Stimulated activated CD8-positive, alpha-beta memory T cell treated with anti-CD3 and anti-CD28 coated beads, Interleukin-7, amount 100 ng/mL, for 48 hours (primary cell): Measurements from ENCODE around the gene CIRBP.
A peak's percentile ranks its signal among the peaks of the same experiment; 100 is the strongest.

Experiments used
- DNase-seq, 2 donors: peaks; one replicate each; pipeline ENCODE4 v3.0.0-alpha.2; 2020; ENCODE audit warnings: low read depth in 1 of 2; ENCODE audit errors: extremely low read depth in 1 of 2

CIRBP gene

GRCh38 chr19:1278074-1278473 is 8.9 kb downstream of the CIRBP start:
- DNase-seq: no peak

DNA sequence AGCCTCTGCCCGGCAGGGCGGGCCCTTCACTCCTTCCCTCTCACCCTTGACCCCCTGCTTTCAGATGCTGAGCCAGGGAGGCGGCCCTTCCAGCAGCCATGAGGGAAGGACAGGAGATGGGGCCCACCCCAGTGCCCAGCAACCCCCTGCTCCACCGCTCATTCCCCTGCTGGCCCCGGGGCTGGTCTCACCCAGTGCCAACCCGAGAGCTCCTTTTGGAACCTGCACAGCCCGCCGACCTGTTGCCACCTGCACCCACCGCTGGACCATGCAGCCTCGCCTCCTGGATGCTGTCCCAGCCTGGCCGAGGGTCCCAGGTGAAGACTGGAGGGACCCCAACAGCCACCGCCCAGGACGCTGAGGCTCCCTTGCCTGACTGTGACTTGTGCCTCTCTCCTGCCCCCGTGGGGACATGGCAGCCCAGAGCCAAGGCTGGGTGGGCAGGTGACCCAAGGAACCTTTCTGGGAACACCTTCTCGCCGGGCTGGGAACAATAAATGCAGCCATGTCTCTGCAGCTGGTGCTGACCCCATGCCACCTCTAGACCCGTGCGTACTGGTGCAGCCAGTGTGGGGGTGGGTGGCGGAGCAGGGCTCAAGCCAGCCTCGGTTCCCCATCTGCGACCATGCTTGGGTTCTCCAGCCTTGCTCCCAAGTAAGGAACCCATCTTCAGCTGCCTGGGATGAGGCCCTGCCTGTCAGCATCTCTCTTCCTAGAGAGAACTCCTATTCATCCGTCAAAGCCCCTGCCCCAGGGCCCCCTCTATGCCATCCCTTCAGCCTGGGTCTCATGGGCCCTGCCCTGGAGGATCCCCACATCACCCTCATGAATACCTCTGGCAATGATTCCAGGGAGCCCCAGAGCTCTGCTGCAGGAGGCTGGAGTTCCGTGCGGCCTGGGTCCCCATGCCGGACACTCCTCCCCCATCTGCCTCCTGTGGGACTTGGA is 9.9 kb downstream of the CIRBP start:
- no peak for DNase-seq

- peak; percentile 62 to 63 for DNase-seq
These were observed 10.7 kb downstream of the CIRBP start for GRCh38 chr19:1279782-1280341.

DNA sequence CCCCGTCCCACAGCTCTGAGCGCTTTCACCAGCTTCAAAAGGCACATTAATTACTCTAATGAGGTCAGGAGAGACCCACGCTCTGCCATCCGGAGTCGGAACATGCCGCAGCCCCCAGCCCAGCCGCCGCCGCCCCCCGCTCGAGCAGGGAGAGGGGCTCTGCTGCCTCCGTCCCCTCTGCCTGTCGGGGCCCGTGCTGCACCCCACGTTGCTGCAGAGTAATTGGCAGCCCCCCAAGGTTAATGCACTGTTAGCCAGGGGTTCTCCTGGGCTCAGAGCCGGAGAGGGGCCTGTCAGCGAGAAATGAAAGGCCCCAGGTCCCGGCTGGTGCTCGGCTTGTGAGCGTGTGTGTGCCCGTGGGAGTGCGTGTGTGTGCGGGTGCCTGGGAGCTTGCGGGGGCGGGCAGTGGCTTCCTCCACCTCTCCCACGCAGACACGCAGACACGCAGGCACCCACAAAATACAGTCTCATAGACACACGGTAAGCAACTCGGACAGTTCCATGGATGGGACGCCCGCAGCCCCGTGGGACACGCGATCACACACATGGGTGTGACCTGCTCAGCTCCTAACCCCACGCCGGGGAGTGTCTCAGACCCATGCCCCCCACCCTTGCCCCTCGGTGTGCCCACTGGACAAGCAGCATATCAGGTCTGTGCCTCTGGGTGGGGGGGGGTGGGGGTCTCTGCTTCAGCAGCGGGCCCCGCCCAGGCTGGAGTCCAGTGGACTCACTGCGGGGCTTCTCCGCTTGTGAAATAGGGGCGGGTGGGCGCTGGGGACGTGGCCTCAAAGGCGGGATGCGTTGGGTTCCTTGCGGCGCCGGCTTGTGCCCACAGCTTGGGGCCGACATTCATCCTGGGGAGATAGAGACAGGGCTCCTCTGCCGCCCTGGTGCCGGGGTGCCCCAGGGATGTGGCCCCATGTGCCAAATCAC is 11.8 kb downstream of the CIRBP start:
- DNase-seq: no peak

DNA sequence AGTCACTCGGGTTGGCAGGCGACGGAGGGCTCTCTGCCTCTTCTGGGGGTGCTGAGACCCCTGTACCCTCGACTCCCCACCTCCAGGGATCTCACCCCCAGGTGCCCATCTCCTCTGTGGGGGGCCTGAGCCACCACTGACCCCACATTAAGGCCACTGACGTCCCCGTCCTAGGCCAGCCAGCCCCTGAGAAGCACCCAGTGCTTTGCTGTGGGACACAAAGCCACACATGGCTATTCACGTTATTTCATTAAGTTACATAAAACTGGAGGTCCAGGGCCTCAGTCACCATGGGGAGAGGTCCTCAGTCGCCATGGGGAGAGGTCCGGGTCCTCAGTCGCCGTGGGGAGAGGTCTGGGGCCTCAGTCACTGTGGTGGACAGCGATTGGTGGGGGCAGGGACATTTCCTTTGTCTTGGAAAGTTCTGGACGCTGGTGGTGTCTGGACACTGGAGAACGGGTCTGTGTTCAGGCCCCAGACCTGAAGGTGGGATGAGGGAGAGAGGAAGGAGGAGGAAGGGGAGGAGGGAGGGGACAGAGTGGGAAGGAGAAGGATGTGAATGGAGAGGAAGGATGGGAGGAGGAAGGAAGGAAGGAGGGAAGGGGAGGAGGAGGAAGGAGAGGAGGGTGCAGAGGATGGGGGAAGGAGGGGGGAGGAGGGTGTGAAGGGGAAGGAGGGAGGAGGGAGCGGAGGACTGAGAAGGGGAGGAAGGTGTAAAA is 12.6 kb downstream of the CIRBP start:
- no peak for DNase-seq

DNA sequence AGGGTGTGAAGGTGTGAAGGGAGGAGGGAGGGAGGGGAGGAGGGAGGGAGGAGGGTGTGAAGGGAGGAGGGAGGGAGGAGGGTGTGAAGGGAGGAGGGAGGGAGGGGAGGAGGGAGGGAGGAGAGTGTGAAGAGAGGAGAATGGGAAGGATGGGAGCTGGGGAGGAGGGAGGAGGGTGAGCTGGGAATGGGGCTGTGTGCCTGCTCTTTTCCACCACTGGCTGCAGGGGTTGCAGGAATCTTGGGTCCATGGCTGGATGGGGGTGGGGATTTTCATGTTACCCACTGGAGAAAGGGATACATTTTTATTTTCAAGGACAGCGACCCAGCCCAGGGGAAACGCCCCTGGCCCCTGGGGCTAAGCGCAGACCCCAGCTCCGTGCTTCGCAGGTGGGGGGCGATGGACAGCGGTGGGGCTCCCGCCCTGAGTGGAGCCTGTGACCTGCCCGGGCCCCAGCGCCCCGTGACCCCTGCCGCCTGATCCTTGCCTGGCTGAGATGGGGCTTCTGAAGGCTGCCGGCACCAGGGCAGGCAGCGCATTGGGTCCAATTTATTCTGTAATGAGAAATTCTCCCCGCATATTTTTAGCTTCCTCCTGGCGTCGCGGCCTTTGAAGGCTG is 13.6 kb downstream of the CIRBP start:
- DNase-seq: no peak

- no peak for DNase-seq
These were observed 14.2 kb downstream of the CIRBP start for GRCh38 chr19:1283207-1283916.

GRCh38 chr19:1283917-1284292 is 14.8 kb downstream of the CIRBP start:
- no peak for DNase-seq

- no peak for DNase-seq
These were observed 15.3 kb downstream of the CIRBP start for GRCh38 chr19:1284293-1284978.

DNA sequence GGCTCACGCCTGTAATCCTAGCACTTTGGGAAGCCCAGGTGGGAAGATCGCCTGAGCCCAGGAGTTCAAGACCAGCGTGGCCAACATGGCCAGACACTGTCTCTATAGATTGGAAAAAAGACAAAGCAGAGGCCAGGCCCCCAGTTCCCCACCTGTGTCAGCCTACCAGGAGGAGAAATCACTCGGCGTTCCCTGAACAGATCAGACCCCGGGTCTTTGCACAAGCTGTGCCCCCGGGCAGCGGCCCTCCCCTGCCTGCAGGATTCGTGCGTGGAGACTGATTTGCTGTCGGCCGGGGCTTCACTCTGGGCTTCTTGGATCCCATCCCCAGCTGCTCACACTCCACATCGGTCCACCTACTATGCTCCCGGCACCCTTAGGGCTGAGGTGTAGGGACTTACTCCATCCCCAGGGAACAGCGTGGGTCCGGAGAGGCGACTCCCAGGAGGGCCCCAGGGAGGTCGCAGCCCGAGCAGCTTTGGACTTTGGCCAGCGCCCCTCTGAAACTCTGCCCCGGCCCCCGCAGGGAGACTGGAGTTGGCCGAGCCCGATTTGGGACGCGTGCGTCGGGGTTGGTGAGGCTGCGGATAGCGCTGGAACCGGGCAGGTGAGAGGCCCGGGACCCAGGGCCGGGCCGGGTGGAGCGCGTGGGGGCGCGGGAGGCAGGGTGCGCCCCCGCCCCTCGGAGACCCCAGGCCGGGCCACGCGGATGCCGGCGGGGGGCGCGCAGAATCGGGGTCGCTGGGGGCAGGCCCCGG is 16.0 kb downstream of the CIRBP start:
- no peak for DNase-seq

GRCh38 chr19:1285737-1286360 is 16.7 kb downstream of the CIRBP start, which contains the start of gene EFNA2:
Gene EFNA2 (plus strand): TSS chr19:1285873. CDS start chr19:1286169, 296 bp downstream.
- DNase-seq: no peak

GRCh38 chr19:1286487-1287353 is 17.6 kb downstream of the CIRBP start:
- DNase-seq: no peak

GRCh38 chr19:1287354-1288225 is 18.5 kb downstream of the CIRBP start:
- DNase-seq: no peak

- DNase-seq: no peak
These were observed 19.1 kb downstream of the CIRBP start for GRCh38 chr19:1288226-1288612.

DNA sequence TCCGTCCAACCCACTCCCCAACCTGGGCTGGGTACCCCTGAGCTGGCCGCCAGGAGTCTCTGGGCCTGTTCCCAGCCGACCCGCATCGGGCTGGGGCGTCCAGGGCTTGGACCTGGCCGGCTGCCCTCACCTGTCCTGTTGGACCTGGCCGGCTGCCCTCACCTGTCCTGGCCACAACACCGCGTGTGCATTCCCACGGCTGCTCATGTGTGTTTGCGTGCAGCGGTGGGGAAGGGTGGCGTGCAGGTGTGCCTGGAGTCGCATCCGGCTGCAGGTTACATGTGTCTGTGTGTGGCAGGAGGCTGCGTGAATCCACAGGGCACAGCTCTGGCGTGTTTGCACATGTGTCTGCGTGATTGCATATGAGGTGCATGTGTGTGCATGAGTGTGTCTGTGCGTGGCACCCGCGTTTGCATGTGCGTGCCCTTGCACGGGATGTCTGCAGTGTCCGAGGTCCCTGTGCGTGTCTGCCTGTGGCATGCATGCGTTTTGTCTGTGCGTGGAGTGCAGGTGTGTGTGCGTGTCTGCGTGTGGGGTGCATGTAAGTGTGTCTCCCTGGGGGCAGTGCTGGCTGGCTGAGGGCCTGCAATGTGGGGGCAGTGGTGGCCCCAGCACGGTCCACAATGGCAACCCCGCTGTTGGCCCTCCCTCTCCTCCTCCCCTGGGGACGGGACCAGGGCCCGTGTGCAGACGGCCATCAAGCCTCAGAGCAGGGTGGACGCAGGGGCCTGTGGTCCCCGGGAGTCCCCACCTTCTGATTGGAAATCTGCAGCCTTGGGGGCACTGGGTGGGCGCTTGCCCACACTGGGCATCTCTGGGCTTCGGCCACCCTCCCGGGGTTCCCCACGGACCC is 19.9 kb downstream of the CIRBP start:
- DNase-seq: no peak
